ENCODE data around the gene NXT1.

Gene NXT1

GRCh38 chr20:23375827-23376226 is 25.2 kb downstream of the NXT1 start:
- no peak overlapping the region for H3K9ac ChIP-seq (ENCODE audit: insufficient read length)
- H3K4me3 ChIP-seq = no peak overlapping the region
- no peaks in the 10 kb centered on the region for H3K9me3 ChIP-seq (ENCODE audit: low read depth, low read length)
- no peak overlapping the region for H3K27ac ChIP-seq
- H3K36me3 ChIP-seq (ENCODE audit: insufficient read depth, low read length) = peaks cover 80% of the 10 kb centered on the region
- TF ChIP-seq POLR2AphosphoS5 (IDR thresholded peaks at IDR 0.05; ENCODE audit: borderline replicate concordance, low read depth, low read length) (no peak), FOXP2 (optimal IDR thresholded peaks at IDR 0.05; ENCODE audit: control extremely low read depth, extremely low read length, insufficient read depth) (no peak), EZH2 (IDR thresholded peaks at IDR 0.05) (no peak)
- no peak for DNase-seq (ENCODE audit: low read depth, low spot score)

GRCh38 chr20:23379772-23380171 is 29.2 kb downstream of the NXT1 start:
- no peak overlapping the region for H3K9ac ChIP-seq (ENCODE audit: insufficient read length)
- DNase-seq (ENCODE audit: low read depth, low spot score) = no peak
- peaks cover 7% of the 10 kb centered on the region; the same call in 1 of the 2 replicates for H3K9me3 ChIP-seq (ENCODE audit: low read depth, low read length)
- peaks cover 73% of the 10 kb centered on the region for H3K36me3 ChIP-seq (ENCODE audit: insufficient read depth, low read length)
- no peak overlapping the region for H3K27ac ChIP-seq
- TF ChIP-seq POLR2AphosphoS5 (IDR thresholded peaks at IDR 0.05; ENCODE audit: borderline replicate concordance, low read depth, low read length) (no peak), FOXP2 (optimal IDR thresholded peaks at IDR 0.05; ENCODE audit: control extremely low read depth, extremely low read length, insufficient read depth) (no peak), EZH2 (IDR thresholded peaks at IDR 0.05) (no peak)
- H3K4me3 ChIP-seq = no peak overlapping the region

- Histone ChIP-seq H3K9ac (ENCODE audit: insufficient read length) (no peak overlapping the region), H3K36me3 (ENCODE audit: insufficient read depth, low read length) (peaks cover 55% of the 10 kb centered on the region), H3K4me3 (no peak overlapping the region), H3K9me3 (ENCODE audit: low read depth, low read length) (peaks cover 7% of the 10 kb centered on the region; the same call in 1 of the 2 replicates), H3K27ac (no peak overlapping the region)
- DNase-seq (ENCODE audit: low read depth, low spot score) = no peak
- no peak for TF ChIP-seq POLR2AphosphoS5 (IDR thresholded peaks at IDR 0.05; ENCODE audit: borderline replicate concordance, low read depth, low read length)
- no peak for TF ChIP-seq FOXP2 (optimal IDR thresholded peaks at IDR 0.05; ENCODE audit: control extremely low read depth, extremely low read length, insufficient read depth)
- TF ChIP-seq EZH2 (IDR thresholded peaks at IDR 0.05) = no peak
Measured at GRCh38 chr20:23381876-23382275, 31.3 kb downstream of the NXT1 start.

- no peak for DNase-seq (ENCODE audit: low read depth, low spot score)
- TF ChIP-seq FOXP2 (optimal IDR thresholded peaks at IDR 0.05; ENCODE audit: control extremely low read depth, extremely low read length, insufficient read depth) = no peak
- peaks cover 61% of the 10 kb centered on the region for H3K36me3 ChIP-seq (ENCODE audit: insufficient read depth, low read length)
- no peak overlapping the region for H3K27ac ChIP-seq
- no peak overlapping the region for H3K4me3 ChIP-seq
- H3K9ac ChIP-seq (ENCODE audit: insufficient read length) = no peak overlapping the region
- peaks cover 7% of the 10 kb centered on the region; the same call in 1 of the 2 replicates for H3K9me3 ChIP-seq (ENCODE audit: low read depth, low read length)
Measured at GRCh38 chr20:23386304-23387117, 35.9 kb downstream of the NXT1 start.

- TF ChIP-seq EZH2 (IDR thresholded peaks at IDR 0.05) (no peak), POLR2AphosphoS5 (IDR thresholded peaks at IDR 0.05; ENCODE audit: borderline replicate concordance, low read depth, low read length) (no peak), FOXP2 (optimal IDR thresholded peaks at IDR 0.05; ENCODE audit: control extremely low read depth, extremely low read length, insufficient read depth) (no peak)
- Histone ChIP-seq H3K27ac (no peak overlapping the region), H3K4me3 (no peak overlapping the region), H3K9me3 (ENCODE audit: low read depth, low read length) (peaks cover 7% of the 10 kb centered on the region; the same call in 1 of the 2 replicates), H3K9ac (ENCODE audit: insufficient read length) (no peak overlapping the region), H3K36me3 (ENCODE audit: insufficient read depth, low read length) (peaks cover 56% of the 10 kb centered on the region)
- no peak for DNase-seq (ENCODE audit: low read depth, low spot score)
Measured at GRCh38 chr20:23387118-23387443, 36.5 kb downstream of the NXT1 start.

GRCh38 chr20:23390091-23390774 is 39.6 kb downstream of the NXT1 start:
- TF ChIP-seq FOXP2 (optimal IDR thresholded peaks at IDR 0.05; ENCODE audit: control extremely low read depth, extremely low read length, insufficient read depth) (no peak), EZH2 (IDR thresholded peaks at IDR 0.05) (no peak)
- Histone ChIP-seq H3K27ac (no peak overlapping the region), H3K36me3 (ENCODE audit: insufficient read depth, low read length) (peaks cover 58% of the 10 kb centered on the region), H3K4me3 (no peak overlapping the region), H3K9ac (ENCODE audit: insufficient read length) (no peak overlapping the region), H3K9me3 (ENCODE audit: low read depth, low read length) (no peaks in the 10 kb centered on the region)
- no peak for DNase-seq (ENCODE audit: low read depth, low spot score)

- H3K36me3 ChIP-seq (ENCODE audit: insufficient read depth, low read length) = peaks cover 58% of the 10 kb centered on the region
- no peak overlapping the region for H3K9ac ChIP-seq (ENCODE audit: insufficient read length)
- no peak overlapping the region for H3K4me3 ChIP-seq
- DNase-seq (ENCODE audit: low read depth, low spot score) = no peak
- H3K27ac ChIP-seq = no peak overlapping the region
- TF ChIP-seq POLR2AphosphoS5 (IDR thresholded peaks at IDR 0.05; ENCODE audit: borderline replicate concordance, low read depth, low read length) (no peak), FOXP2 (optimal IDR thresholded peaks at IDR 0.05; ENCODE audit: control extremely low read depth, extremely low read length, insufficient read depth) (no peak), EZH2 (IDR thresholded peaks at IDR 0.05) (no peak)
- no peaks in the 10 kb centered on the region for H3K9me3 ChIP-seq (ENCODE audit: low read depth, low read length)
Measured at GRCh38 chr20:23391707-23392310, 41.2 kb downstream of the NXT1 start.

- Histone ChIP-seq H3K9me3 (ENCODE audit: low read depth, low read length) (no peaks in the 10 kb centered on the region), H3K36me3 (ENCODE audit: insufficient read depth, low read length) (peaks cover 35% of the 10 kb centered on the region), H3K9ac (ENCODE audit: insufficient read length) (no peak overlapping the region), H3K4me3 (no peak overlapping the region), H3K27ac (no peak overlapping the region)
- DNase-seq (ENCODE audit: low read depth, low spot score) = no peak
- TF ChIP-seq EZH2 (IDR thresholded peaks at IDR 0.05) = no peak
- TF ChIP-seq POLR2AphosphoS5 (IDR thresholded peaks at IDR 0.05; ENCODE audit: borderline replicate concordance, low read depth, low read length) = no peak
- TF ChIP-seq FOXP2 (optimal IDR thresholded peaks at IDR 0.05; ENCODE audit: control extremely low read depth, extremely low read length, insufficient read depth) = no peak
Measured at GRCh38 chr20:23393996-23394775, 43.6 kb downstream of the NXT1 start.

Measured in SK-N-MC (cell line).